ENCODE data around the gene CPO. TPM values are rescaled to one million over a fixed set of nuclear protein-coding genes. Genes with fewer than 3 reads are reported as not detected.
"Not testable (repeated sequence)": the region's sequence is repeated elsewhere in the genome, so short reads cannot be mapped to it uniquely, and the experiment has no call there.

CPO gene
- total RNA-seq (2014; rRNA removed; shearing (Covaris generic)), result 0.62 TPM in 1 of 2 replicates, not detected in the other

GRCh38 chr2:206939340-206939739 lies at the start of gene CPO:
TSS of gene CPO (plus strand) at chr2:206939518. CDS start at chr2:206939600, 82 bp downstream.
- DNase-seq (ENCODE audit: low spot score), result no peak
- in situ Hi-C loops (cut with HindIII; ENCODE audit: low sequenced_read_pairs), result no loop called here

GRCh38 chr2:206890179-206890578 lies 49.1 kb upstream of the CPO start:
- DNase-seq (ENCODE audit: low spot score), result no peak
- in situ Hi-C loops (cut with HindIII; ENCODE audit: low sequenced_read_pairs), result no loop called here

GRCh38 chr2:206890926-206891325 lies 48.4 kb upstream of the CPO start:
- in situ Hi-C loops (cut with HindIII; ENCODE audit: low sequenced_read_pairs), result no loop called here
- no peak for DNase-seq (ENCODE audit: low spot score)

GRCh38 chr2:206915121-206915520 lies 24.2 kb upstream of the CPO start:
- DNase-seq (ENCODE audit: low spot score), result no peak
- in situ Hi-C loops (cut with HindIII; ENCODE audit: low sequenced_read_pairs), result no loop called here

- DNase-seq (ENCODE audit: low spot score), result no peak
- in situ Hi-C loops (cut with HindIII; ENCODE audit: low sequenced_read_pairs), result no loop called here
These were observed 21.1 kb upstream of the CPO start for GRCh38 chr2:206918263-206918662.

- no peak for DNase-seq (ENCODE audit: low spot score)
- in situ Hi-C loops (cut with HindIII; ENCODE audit: low sequenced_read_pairs), result no loop called here
These were observed 19.0 kb upstream of the CPO start for GRCh38 chr2:206920310-206920709.

- no peak for DNase-seq (ENCODE audit: low spot score)
- in situ Hi-C loops (cut with HindIII; ENCODE audit: low sequenced_read_pairs), result no loop called here
These were observed 18.4 kb upstream of the CPO start for GRCh38 chr2:206920951-206921350.

- in situ Hi-C loops (cut with HindIII; ENCODE audit: low sequenced_read_pairs), result no loop called here
- no peak for DNase-seq (ENCODE audit: low spot score)
These were observed 17.8 kb upstream of the CPO start for GRCh38 chr2:206921529-206921928.

- in situ Hi-C loops (cut with HindIII; ENCODE audit: low sequenced_read_pairs), result no loop called here
- DNase-seq (ENCODE audit: low spot score), result no peak
These were observed 3.1 kb upstream of the CPO start for GRCh38 chr2:206935991-206936842.

GRCh38 chr2:206936843-206937230 lies 2.5 kb upstream of the CPO start:
- in situ Hi-C loops (cut with HindIII; ENCODE audit: low sequenced_read_pairs), result no loop called here
- DNase-seq (ENCODE audit: low spot score), result no peak

GRCh38 chr2:206937555-206937954 lies 1.8 kb upstream of the CPO start:
- in situ Hi-C loops (cut with HindIII; ENCODE audit: low sequenced_read_pairs), result no loop called here
- DNase-seq (ENCODE audit: low spot score), result no peak

- in situ Hi-C loops (cut with HindIII; ENCODE audit: low sequenced_read_pairs), result no loop called here
- no peak for DNase-seq (ENCODE audit: low spot score)
These were observed 1.2 kb downstream of the CPO start for GRCh38 chr2:206940546-206940945.

- in situ Hi-C loops (cut with HindIII; ENCODE audit: low sequenced_read_pairs), result no loop called here
These were observed 3.5 kb downstream of the CPO start for GRCh38 chr2:206942592-206943478.

GRCh38 chr2:206953404-206953803 lies 14.1 kb downstream of the CPO start:
- in situ Hi-C loops (cut with HindIII; ENCODE audit: low sequenced_read_pairs); DNase-seq (ENCODE audit: low spot score): not testable (repeated sequence)

More at GRCh38 chr2:206942592-206943478, 3.5 kb downstream of the CPO start:
- DNase-seq (ENCODE audit: low spot score), result no peak

- in situ Hi-C loops (cut with HindIII; ENCODE audit: low sequenced_read_pairs), result no loop called here
- no peak for DNase-seq (ENCODE audit: low spot score)
These were observed 15.9 kb downstream of the CPO start for GRCh38 chr2:206955253-206955652.

GRCh38 chr2:206958261-206958660 lies 18.9 kb downstream of the CPO start:
- no peak for DNase-seq (ENCODE audit: low spot score)
- in situ Hi-C loops (cut with HindIII; ENCODE audit: low sequenced_read_pairs), result no loop called here

GRCh38 chr2:206962966-206963365 lies 23.6 kb downstream of the CPO start:
- DNase-seq (ENCODE audit: low spot score), result peak; percentile 17
- in situ Hi-C loops (cut with HindIII; ENCODE audit: low sequenced_read_pairs), result no loop called here

- in situ Hi-C loops (cut with HindIII; ENCODE audit: low sequenced_read_pairs), result no loop called here
These were observed 29.1 kb downstream of the CPO start for GRCh38 chr2:206968134-206969086.

GRCh38 chr2:206969192-206969591 lies 29.9 kb downstream of the CPO start:
- in situ Hi-C loops (cut with HindIII; ENCODE audit: low sequenced_read_pairs), result no loop called here
- DNase-seq (ENCODE audit: low spot score), result peak; percentile 74

More at GRCh38 chr2:206968134-206969086, 29.1 kb downstream of the CPO start:
- DNase-seq (ENCODE audit: low spot score), result no peak
